ENCODE measurements around the gene SMAD2.
"Not testable (repeated sequence)": the region's sequence is repeated elsewhere in the genome, so short reads cannot be mapped to it uniquely, and the experiment has no call there.

The SMAD2 gene

DNA sequence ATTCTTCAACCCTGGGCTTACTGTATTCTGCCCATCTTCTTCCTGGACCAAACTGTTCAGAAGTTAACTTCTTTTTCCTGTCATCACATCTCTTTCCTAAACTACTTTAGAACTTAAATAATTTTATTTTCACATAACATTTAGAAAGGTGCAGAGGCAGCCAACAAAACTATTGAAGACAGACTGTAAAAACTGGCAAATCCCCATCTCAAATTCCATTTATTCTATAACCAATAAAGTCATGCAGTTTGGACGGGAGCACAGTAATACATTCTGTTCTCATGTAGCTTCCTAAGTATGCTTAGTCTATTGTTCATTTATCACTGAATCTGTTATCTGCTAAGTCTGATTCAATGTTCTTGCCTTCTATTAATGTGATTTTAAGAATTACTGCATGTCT lies 99.1 kb downstream of the SMAD2 start:
- no peak for DNase-seq

GRCh38 chr18:47830772-47831171 lies 99.7 kb downstream of the SMAD2 start:
- DNase-seq, result no peak

GRCh38 chr18:47829831-47830230 lies 100.6 kb downstream of the SMAD2 start:
- DNase-seq, result no peak

DNA sequence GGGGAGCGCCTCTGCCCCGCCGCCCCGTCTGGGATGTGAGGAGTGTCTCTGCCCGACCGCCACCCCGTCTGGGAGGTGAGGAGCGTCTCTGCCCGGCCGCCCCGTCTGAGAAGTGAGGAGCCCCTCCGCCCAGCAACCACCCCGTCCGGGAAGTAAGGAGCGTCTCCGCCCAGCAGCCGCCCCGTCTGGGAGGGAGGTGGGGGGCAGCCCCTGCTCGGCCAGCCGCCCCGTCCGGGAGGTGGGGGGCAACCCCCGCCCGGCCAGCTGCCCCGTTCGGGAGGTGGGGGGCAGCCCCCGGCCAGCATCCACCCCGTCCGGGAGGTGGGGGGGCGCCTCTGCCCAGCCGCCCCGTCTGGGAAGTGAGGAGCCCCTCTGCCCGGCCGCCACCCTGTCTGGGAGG lies 102.4 kb downstream of the SMAD2 start:
- not testable (repeated sequence) for DNase-seq

DNA sequence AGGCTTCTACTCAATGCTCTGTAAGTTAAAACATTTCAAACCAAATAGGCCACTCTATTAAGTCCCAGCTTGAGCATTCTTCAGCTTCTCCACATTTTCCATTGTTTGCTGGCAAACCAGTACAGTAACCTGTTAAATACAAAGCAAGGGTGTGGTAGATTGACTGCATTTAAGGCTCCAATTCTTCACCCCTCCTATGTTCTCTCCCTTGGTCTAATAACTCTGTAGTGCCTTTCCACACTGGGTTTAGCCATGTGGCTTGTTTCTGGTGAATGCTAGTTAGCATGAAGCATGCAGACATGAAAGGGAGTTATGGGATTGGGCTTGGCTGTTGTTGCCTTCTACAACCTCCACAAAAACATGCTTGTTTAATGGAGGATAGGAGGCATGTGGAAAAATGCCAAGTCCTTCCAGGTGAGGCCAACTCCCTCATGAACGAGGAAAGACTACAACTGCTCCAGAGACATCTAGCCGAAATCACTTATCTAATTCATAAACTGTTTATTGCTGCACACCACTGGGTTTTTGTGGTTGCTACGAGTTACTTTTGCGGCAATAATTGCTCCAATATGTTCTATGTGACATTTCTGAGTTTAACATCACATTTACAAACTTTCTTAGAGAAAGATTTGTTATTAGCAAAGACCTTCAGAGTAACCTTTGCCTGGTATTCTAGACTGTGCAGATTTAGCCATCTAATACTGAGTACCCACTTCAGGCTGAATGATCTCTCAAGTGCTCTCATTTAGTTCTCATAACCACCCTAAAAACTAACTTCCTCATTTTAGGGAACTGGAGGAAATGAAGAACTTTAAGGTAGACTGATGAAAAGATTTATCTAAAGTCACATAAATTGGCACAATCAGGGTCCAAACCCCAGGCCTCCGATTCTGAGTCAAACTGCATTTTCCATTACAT lies 104.0 kb downstream of the SMAD2 start:
- DNase-seq, result no peak

GRCh38 chr18:47821314-47821713 lies 109.1 kb downstream of the SMAD2 start:
- no peak for DNase-seq

- DNase-seq, result no peak
Observed at GRCh38 chr18:47817795-47818077, 112.7 kb downstream of the SMAD2 start.

DNA sequence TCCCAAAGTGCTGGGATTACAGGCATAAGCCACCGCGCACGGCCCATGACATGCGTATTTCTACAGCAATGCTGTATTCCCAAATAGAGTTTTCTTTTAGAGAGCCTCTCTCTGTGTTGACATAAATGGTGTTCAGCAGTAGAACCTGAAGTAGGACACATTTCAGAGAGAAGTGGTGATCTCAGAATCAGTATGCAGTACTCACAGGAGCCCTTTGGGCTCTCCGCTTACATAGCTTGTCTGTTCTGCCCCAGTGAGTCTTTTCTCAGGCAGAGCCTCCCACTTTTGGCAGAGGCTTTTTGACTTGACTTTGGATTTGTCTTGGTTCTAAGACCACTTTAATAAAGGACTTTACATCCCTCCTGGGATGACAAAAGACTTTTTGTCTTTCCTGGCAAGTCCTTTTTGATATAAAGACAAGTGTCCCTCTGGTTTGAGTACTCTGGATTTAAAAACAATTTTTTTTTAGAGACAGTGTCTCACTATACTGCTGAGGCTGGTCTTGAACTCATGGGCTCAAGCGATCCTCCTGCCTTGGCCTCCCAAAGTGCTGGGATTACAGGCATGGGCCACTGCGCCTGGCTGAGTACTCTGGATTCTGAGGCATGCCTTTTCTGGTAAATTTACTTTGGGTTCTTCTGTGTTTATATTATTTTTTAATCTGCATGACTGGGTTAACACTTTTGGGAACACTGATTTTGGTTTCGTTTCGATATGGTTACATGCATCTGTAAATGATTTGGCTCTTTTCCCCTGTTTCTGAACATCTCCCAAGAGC lies 113.3 kb downstream of the SMAD2 start:
- DNase-seq, result no peak

- no peak for DNase-seq
Observed at GRCh38 chr18:47815486-47816270, 114.8 kb downstream of the SMAD2 start.

- DNase-seq, result no peak
Observed at GRCh38 chr18:47809420-47809819, 121.0 kb downstream of the SMAD2 start.

DNA sequence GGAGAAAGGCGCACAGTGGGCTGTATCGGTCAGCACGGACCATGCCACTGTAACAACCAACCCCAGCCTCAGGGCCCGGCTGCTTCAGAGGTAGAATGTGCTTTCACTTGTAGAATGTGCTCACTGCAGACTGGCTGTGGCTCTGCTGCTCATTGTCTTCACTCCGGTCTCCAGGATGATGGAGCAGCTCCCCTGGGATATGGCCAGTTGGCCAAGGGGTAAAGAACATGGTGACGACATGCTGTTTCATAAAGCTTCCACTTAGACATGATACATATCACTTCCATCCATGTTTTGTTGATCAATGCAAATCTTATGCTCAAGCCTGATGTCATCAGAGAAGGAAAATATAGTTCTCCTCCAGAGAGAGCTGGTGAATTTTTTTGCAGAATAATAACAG lies 127.7 kb downstream of the SMAD2 start:
- no peak for DNase-seq

DNA sequence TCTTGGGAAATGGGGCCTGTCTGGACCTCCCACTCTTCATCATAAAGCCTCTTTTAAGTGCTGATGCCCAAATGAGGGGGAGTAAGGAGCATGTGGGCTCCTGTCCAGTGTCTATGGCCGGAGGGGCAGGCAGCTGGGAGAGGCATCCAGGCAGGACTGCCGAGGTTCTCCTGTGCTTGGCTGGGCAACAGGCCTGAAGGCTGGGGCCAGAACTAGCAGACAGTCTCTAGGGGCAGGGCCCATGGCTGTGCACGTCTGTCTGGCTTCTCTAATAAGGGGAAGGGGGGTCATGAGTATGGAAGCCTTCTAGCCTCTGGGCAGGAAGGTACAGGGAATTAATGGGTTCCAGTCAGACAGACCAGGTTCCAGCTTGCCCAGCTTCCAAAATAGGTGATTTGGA lies 128.6 kb downstream of the SMAD2 start:
- DNase-seq, result no peak

- no peak for DNase-seq
Observed at GRCh38 chr18:47800756-47801155, 129.7 kb downstream of the SMAD2 start.

GRCh38 chr18:47800248-47800647 lies 130.2 kb downstream of the SMAD2 start:
- no peak for DNase-seq

DNA sequence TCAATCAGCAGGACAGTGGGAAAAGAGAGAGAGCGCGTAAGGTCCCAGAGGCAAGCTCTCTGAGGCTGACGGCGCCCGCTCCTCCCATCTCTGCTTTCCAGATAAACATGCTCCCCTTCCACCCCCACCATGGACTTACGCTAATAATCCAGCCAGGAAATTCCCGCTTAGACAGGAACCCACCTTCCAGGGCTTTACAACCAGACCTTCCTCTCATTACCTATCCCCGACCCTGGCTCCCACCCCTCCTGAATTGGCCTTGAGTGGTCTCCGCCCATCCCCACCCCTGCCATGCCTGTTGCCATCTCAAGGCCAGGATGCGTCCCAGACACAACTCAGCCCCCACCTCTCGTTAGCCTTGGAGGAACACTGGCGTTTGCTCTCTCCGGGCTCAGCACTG lies 131.1 kb downstream of the SMAD2 start:
- DNase-seq, result no peak

DNA sequence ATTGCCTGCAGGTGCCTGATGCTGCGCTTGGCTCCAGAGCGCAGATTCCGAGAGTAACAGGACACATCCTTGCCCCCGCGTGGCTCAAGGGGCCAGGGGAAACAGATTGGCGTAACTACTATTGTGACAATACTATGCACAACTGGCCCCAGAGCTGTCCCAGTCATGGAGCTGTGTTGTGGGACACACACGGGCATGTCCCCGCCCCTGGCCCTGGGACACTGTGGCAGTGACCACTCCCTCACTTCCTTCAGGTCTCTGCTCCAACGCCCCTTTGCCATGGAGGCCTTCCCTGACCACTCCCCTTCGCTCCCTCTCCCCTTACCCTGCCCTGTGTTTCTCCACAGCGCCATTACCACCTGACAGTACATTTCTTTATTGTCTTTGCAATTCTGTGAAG lies 132.1 kb downstream of the SMAD2 start:
- no peak for DNase-seq

DNA sequence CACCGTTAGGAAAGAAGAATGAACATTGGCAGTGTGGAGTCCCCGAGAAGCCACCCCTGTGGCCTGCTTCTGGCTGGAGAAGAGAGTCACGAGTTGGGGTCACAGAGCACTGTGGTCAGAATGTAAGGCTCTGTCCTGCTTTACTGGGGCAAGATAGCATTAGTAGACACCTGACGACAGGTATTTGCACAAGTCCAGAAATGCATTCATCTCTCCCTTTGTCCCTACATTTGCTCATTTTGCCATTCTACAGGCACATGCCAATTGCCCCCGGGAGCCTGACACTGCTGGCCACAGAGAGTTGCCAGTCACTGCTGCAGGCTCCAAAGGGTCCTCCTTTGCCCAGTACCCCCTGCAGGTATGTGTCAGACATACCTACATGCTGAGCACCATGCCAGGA lies 133.3 kb downstream of the SMAD2 start:
- DNase-seq, result no peak

DNA sequence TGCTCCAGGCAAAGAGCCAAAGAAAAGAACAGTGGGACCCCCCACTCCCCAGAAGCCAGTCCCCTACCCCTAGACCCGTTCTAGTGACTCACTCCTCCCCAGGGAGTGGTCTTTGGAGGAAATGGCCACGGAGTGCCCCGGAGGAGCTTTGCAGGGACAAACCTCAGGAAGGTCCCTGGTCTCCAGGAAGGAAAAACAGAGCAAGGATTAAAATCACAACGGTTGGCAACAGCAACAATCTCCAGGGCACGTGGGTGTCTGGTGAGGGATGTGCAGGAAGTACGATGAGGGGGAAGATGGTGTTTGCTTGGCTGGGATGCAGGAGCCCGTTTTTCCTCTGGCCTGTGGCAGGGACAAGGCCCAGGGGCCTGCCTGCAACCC lies 135.0 kb downstream of the SMAD2 start:
- DNase-seq, result no peak

- no peak for DNase-seq
Observed at GRCh38 chr18:47794725-47795433, 135.6 kb downstream of the SMAD2 start.

GRCh38 chr18:47793609-47794008 lies 136.8 kb downstream of the SMAD2 start:
- no peak for DNase-seq

- no peak for DNase-seq
Observed at GRCh38 chr18:47791461-47791985, 138.9 kb downstream of the SMAD2 start.

DNA sequence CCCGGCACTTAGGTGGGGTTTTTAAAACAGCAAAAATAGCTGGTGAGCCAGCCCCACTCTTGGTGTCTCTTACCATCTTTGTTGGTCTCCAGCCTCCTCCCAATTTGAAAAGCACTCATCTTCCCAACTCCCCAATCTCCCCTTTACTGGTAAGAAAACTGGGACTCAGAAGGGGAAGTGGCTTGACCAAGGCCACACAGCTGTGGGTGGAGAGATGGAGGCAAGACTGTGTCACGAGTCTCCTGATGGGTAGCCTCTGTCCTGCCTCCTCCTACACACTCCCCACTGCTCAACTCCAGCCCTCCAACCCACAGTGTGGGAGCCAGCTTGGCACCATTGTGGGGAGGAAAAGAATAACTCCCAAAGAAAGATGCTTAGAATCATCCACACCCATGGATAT lies 140.4 kb downstream of the SMAD2 start:
- no peak for DNase-seq

- no peak for DNase-seq
Observed at GRCh38 chr18:47788621-47789020, 141.8 kb downstream of the SMAD2 start.

Data from fibroblast of skin of right biceps (primary cell).